GM18870 (cell line): ENCODE data around the gene ZNF555.
A peak's percentile ranks its signal among the peaks of the same experiment; 100 is the strongest.
"Not testable (repeated sequence)": the region's sequence is repeated elsewhere in the genome, so short reads cannot be mapped to it uniquely, and the experiment has no call there.

ENCODE experiments used
- ATAC-seq: cut with Tn5 transposase; IDR thresholded peaks from one replicate; pipeline ENCODE4 v1.9.1; 2021; ENCODE audit warnings: moderate library complexity; ENCODE audit not compliant: unreplicated experiment

The ZNF555 gene

DNA sequence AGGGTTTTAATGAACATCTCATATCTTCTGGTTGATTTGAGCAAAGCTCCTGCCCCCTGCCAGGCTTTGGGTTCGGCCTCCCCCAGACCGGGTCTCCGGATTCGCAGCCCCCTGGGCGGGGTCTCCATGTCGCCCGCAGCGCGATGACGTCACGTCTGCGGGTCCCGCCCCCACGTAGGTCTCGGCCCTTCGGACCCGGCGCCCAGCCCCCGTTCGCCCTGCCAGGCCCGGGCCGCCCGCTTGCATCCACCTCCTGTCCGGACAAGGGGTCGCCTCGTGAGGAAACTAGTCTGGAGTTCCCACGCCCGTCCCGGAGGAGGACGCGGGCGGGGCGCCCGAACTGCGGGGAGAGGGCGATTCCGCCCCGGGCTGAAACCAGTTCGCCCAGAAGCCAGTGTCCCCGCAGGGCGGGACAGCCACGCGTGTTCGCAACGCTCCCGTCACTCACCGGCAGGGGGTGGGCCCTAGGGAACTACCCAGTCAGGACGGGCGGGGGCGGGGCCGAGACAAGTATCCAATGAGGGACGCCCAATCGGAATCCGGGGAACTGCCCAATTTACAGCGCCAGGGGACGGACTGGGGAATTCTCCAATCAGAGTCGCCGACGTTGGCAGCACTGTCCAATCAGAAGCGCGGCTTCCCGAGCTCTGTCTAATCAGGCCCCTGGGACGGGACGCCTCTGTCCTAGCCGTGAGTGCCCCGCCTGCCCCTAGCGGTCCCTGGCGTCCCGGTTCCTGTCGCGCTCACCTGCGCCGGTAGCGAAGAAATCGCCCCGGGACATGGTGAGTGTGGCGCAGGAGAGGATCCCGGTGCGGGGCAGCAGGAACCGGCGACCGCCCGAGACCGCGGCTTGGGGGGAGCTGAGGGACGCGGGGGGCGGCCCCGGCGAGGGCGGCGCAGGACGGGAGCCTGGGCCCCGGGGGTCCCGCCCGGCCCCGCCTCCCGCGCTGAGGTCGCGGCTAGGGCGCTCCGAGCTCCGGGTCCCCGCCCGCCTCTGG is at the start of gene ZNF555:
TSS of gene ZNF555 (plus strand) at position 682 of the 998 bp plus-strand sequence. CDS start at position 780, 98 bp downstream.
- ATAC-seq: peak; percentile 88

DNA sequence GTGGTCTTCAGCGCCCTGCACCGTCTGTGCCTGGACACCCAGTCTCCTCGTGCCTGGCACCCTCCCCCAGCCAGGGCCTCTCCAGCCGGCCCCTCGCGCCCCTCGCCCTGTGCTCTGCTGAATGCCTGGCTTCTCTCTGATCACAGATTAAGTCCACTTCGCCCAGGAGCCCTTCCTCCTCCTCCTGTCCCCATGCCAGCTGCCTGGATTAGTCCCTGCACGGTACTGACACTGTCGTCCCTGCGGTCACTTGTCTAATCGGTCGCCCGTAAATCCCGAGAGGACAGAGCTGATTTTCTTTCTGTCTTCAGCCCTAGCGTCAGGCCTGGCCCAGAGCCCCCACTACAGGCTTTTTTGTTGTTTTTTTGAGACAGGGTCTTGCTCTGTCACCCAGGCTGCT is 49.4 kb upstream of the ZNF555 start:
- no peak for ATAC-seq

DNA sequence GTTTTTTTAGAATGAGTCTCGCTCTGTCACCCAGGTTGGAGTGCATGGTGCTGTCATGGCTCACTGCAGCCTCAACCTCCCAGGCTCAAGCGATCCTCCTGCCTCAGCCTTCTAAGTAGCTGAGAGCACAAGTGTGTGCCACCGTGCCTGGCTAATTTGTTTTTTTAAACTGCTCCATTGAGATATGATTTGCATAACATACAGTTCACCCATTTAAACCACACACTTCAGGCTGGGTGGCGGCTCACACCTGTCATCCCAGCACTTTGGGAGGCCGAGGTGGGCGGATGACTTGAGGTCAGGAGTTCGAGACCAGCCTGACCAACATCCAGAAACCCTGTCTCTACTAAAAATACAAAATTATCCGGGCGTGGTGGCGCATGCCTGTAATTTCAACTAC is 48.6 kb upstream of the ZNF555 start:
- ATAC-seq: not testable (repeated sequence)

DNA sequence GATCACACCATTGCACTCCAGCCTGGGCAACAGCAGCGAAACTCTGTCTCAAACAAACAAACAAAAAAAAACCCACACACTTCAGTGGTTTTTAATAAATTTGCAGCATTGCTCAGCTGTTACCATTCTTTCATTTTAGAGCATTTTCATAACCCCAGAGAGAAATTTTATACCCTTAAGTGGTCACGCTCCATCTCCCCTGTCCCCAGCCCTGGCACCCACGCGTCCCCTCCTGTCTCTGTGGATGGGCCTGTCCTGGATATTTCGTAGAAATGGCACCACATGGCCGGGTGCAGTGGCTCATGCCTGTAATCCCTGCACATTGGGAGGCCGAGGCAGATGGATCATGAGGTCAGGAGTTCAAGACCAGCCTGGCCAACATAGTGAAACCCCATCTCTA is 48.1 kb upstream of the ZNF555 start:
- no peak for ATAC-seq

DNA sequence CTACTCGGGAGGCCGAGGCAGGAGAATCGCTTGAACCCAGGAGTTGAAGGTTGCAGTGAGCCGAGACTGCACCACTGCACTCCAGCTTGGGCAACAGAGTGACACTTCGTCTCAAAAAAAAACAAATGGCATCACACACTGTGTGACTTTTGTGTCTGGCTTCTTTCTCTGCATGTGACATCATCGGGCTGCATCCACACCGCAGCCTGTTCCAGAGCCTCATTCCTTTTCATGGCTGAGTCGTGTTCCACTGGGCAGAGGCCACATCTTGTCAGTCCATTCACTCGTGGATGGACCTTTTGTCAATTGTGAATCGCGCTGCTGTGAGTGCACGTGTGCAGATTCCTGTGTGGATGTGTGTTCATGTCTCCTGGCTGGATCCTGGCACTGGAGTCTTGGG is 47.7 kb upstream of the ZNF555 start:
- ATAC-seq: no peak

DNA sequence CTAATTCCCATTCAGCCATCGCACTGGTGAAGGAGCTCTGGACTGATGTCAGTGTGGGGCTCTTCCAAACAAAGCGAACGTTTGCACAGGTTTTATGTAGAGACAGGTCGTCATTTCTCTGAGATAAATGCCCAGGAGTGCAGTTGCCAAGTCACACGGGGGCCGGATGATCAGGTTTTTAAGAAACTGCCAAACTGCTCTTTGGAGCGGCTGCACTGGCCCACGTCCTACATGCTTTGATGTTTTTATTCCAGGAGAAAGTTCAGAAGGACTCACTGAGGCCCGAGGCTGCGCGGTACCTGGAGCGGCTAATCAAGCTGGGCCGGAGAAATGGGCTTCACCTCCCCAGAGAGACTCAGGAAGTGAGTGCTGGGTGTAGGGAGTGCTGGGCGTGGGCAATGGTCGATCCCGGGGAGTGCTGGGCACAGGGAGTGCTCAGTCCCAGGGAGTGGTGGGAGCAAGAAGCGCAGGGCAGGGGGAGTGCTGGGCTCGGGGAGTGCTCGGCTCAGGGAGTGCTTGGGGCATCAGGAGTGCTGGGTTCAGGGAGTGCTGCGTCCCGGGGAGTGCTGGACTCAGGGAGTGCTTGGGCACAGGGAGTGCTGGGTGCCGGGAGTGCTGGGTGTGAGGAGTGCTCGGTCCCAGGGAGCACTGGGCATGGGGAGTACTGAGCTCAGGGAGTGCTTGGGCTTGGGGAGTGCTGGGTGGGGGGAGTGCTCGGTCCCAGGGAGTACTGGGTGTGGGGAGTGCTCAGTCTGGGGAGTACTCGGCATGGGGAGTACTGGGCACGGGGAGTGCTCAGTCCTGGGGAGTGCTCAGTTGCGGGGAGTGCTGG is 45.2 kb upstream of the ZNF555 start:
- ATAC-seq: no peak

DNA sequence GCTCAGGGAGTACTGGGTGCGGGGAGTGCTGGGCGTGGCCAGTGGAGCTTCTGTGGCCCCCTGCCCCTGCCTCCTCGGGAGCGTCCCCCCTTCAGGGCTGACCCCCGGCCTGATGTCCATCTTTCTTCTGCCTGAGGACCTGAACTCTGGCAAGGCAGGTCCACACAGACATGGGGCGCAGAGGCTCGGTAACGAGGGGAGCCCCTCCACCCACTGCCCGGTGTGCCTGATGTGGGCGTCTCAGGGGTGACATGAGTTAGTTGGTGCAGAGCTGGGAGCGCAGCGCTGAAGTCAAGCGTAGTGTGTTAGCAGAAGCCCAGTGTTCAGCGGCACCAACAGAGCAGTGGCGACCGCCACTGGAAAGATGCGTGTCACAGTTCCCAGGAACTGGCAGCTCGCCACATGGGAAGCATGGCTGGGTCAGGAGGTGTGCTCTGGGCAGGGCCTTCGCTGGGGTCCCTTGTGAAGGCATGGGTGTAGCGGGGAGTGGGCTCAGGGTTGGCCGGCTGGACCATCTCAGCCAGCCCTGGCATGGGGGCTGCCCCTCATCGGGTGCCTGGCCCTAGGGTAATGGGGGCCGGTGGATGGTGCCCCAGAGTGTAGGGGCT is 44.5 kb upstream of the ZNF555 start:
- no peak for ATAC-seq

DNA sequence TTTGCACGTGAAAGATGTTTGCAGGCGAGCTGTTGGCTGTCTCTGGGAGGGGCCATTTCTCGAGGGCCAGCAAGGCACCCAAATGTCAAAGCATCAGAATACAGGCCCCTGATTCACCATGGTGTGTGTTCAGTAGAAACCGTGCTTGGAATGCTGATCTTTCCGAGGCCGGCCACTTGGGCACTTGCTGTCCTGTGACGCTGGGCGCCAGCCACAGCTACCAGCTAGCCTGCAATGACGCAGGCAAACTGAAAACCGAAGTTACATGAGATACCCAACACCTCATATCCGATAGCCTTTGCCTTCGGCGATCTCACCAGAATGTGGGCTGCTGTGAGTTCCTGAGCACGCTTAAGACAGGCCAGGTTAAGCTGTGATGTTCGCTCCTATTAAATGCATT is 44.0 kb upstream of the ZNF555 start:
- ATAC-seq: no peak

DNA sequence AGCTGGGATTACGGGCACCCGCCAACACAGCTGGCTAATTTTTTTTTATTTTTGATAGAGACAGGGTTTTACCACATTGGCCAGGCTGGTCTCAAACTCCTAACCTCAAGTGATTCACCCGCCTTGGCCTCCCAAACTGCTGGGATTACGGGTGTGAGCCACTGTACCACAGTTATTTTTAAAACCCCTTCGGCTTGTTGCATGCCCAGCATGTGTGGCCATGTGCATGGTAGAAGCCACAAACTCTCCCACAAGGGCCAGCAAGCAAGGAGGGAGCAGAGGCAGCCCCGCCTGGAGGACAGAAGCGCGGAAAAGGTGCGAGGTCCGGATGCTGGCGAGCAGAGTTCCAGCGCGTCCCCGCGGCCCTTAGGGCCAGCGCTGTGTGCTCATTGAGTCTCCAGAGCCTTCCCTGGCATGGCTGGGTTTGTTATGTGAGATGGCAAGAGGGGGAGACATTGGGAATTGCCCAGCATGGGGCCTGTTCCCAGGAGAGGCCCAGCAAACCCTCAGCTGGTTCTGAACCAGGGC is 43.1 kb upstream of the ZNF555 start:
- ATAC-seq: no peak

DNA sequence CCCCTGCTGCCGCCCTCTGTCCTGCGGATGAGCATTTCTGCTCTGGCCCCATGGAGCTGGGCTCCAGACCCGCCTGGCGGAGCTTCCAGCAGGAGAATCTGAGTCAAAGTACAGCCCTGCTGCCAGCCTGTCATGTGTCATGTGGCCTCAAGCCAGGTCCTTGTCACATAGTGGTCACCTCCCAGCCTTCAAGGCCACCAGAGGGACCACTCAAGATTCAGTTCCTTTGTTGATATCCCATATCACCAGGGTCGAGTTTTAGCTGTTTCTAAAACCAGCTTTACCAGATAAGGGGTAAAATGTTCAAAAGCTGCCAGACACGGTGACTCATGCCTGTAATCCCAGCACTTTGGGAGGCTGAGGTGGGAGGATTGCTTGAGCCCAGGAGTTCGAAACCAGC is 42.5 kb upstream of the ZNF555 start:
- no peak for ATAC-seq

DNA sequence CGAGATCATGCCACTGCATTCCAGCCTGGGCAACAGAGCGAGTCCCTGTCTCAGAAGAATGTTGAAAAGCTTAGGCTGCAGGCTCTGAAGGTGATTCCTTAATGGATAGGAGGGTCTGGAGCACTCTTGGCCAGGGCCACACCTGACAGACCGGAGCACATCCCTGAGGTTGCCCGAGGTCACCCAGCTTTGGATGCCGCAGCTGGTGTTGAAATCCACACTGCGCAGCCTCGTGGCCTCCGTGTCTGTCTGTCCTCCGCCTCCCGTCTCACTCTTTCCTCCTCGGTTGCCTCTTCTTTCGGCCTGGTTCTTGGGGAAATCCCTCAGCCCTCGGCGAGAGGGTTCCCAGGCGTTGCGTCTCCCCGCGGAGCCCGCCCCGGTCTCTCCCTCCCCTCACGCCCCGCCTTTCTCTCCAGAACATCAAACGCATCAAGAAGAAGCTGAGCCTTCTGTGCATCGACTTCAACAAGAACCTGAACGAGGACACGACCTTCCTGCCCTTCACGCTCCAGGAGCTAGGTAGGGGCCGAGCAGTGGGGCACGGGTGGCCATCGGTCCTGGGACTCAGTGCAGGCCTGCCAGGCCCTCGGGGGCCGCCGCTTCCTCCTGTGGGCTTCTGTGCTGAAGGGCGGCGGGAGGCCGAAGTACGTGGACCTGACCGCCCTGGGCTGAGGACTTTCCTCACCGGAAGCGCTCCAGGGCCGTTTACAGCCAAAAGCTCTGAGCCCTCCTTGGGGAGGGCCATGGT is 41.8 kb upstream of the ZNF555 start:
- no peak for ATAC-seq

DNA sequence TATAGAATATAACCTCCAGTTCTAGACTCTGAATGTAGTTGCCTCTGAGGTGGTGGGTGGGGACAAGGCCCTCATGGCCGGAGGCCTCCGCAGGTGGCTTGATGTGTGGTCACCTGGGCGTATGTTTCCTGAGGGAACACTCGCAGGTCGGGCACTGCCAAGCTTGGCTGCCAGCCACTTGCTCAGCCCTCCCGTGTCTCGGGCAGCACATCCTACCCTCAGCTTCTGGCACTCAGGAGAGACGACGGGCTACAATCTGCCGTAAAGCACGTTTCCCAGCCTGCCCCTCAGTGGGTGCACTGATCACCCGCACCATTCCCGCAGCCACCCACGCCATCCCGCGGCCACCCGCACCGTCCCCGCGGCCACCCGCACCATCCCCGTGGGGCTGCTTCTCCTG is 40.8 kb upstream of the ZNF555 start:
- ATAC-seq: no peak

DNA sequence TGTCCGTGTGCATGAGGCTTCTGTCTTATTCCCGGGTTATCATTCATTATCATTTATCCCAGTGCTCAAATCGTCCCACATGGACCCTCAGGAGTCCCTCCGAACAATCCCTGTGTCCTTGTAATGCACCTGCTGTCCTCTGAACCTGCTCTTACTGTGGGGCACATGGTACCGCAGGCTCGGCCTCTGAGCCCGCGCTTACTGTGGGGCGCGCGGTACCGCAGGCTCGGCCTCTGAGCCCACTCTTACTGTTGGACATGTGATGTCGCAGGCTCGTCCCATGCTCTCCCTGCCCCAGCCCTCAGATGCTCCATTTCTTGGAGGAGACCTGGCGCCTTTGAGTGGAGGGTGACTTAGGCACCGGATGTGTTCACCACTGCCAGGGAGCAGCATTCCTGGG is 38.4 kb upstream of the ZNF555 start:
- ATAC-seq: no peak

DNA sequence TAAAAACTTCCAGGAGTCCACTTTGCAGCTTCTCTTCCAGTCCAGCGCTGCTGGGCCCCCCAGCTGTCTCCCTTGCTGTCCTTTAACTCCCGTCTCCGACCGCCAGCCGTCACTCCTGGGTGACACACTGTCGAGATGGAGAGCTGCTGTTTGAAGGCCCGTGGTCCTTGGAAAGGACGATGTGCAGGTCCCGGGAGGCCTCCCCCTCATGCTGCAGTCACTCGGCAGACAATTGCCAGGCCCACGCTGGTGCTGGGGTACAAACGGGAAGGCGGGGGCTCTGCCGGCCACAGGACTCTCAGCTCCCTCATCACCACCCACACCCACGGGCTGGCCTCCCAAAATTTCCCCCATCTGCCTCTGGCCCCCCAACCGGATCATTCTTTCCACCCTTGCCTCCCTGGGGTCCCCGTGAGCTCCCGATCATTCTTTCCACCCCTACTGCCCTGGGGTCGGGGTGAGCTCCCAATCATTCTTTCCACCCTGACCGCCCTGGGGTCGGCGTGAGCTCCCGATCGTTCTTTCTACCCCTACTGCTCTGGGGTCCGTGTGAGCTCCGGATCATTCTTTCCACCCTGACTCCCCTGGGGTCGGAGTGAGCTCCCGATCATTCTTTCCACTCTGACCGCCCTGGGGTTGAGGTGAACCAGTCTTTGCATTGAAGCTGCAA is 37.7 kb upstream of the ZNF555 start:
- no peak for ATAC-seq

DNA sequence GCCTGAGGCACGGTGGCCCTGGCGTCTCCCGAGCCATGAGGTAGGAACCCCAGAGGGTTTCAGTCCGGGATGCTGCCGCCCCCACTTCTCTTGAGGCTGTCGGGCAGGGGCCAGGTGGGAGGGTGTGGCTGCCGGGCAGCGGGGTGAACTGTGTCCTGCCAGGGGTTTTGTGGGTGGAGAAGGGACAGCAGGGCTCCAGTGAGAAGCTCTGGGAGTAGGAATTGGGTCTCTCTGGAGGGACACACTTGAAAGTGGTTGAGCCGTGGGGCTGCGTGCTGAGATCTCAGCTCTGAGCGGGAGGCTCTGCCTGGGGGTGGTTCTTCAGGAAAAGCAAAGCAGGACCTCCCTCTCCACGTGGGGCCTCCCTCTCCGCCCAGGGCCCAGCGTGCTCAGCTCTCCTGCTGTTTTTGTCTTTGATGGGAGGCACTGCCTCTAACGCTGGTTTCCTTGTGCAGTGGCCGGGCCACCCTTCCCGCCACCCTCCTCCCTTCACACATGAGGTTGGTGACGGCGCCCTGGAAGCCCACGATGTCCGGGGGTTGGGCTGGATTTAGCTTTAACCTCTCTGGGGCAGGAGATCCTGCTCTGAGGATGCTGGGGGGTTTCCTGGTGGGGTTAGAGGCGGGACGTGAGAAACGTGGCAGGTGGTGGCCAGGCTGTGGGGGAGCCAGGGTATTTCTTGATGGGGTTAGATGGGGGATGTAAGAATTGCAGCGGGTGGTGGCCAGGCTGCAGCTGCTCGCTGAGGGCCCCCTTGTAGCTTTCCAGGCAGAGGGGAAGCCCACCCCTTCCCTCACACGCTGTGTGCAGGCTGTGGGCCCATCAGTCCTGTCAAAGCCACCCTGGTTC is 36.9 kb upstream of the ZNF555 start:
- ATAC-seq: no peak

DNA sequence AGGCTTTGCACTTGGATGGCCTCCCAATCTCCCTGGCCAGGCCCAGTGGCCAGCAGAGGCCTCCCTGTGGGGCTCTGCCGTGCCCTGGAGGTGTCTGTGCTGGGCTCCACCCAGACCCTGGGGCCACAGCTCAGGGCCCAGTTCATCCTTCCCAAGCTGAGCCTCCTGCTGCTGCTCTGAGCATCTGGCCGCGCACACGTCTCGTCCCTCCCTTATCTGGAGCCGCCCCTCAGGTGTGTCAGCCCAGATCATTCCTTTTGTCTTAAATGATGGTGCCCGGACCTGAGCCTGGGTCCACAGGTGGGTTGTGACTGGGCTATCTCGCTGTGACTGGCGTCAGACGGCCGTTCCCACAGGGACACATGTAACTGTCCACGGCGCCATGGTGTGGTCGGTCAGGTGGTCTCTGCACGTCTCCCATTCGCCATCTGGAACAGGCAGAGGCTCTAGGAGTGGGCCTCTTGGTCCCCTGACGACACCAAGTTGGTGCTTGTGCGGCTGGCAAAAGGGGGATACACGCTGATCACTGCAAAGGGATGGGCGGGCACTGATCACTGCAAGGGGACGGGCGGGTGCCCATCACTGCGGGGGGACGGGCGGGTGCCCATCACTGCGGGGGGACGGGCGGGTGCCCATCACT is 35.9 kb upstream of the ZNF555 start:
- no peak for ATAC-seq

DNA sequence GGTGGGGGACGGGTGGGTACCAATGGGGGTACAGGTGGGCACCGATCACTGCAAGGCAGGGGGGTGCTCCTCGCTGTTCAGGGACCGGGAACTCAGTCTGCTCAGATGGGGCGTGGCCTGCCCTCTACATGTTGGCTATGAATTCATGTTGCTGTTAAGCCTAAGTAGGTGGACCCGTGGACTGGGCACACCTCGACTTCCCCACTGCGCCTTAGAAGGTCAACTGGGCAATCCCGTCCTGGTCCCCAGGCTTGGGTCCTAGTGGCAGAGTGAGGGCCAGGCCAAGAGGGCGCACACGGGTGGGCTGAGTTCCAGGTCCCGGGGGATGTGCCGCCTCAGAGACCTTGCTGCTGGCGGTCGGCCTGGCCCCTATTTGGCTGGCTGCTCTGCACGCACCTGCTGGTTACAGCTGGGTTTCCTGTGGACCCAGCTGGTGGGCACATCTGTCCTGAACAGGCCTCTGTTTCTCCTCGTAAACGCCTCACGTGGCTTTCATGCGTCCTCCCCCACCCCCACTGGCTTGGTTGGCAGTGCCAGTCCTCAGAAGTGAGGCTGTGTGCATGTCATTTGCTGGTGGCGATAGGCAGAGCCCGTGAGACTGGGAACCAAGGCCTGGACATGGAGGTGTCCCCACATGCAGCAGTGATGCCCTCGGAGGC is 35.2 kb upstream of the ZNF555 start:
- no peak for ATAC-seq
